SIG-M5 (cell line): ENCODE data around the gene WDR41.

Experiments used
- DNase-seq: peaks from one replicate; lab custom pipeline; 2025; lab: John Stamatoyannopoulos, UW

The WDR41 gene

DNA sequence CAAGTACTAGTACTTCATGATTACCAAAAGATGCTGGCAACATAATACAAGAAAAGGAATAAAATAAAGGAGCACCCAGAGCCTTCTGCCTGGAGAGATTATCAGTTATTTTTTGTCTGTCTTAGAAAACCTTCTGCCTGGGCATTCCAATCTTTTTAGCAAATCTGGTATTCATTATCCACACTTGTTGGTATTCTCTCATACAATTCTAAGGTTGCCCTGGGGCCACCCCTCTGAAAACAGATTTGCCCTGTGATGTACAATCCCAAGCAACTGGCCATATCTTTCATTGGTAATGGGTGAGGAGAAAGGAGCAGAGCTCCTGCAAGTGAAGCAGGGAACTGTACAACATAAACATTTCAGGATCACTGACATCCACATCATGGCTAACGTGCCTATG, 47.8 kb downstream of the WDR41 start:
- no peak for DNase-seq

DNA sequence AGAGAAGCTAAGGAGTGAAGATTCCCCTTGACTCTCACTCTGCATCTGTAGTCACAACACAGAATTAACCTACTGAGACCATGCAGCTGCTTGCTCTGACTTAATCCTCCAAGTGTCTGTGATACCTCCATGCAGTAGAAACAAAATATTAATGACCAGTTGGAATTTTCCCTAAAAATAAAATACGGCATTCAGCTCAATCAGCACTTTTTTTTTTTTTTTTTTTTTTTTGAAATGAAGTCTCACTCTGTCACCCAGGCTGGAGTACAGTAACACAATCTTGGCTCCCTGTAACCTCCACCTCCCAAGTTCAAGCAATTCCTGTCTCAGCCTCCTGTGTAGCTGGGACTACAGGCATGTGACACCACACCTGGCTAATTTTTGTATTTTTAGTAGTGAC, 48.4 kb downstream of the WDR41 start:
- no peak for DNase-seq

DNA sequence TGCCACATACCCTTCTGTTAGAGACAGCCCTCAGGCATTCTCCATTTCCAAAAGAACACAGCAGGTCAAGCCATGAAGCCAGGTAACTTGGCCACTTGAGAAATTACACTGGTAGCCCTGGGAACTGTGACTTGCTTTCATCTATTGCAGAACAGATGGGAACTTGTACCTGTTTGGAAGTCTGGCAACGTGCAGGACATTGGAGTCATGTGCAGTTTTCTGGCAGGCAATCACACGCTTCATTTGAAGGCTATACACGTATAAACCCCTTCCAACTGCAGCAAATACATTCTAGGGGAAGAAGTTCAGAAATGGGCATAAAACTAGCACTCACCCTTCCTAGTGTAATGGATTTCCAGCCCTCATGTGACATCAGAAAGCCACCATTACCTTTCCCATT, 54.0 kb downstream of the WDR41 start:
- DNase-seq: no peak

- DNase-seq: no peak
Observed at GRCh38 chr5:77437194-77437593, 54.9 kb downstream of the WDR41 start.

GRCh38 chr5:77431719-77432118, 60.4 kb downstream of the WDR41 start:
- no peak for DNase-seq

DNA sequence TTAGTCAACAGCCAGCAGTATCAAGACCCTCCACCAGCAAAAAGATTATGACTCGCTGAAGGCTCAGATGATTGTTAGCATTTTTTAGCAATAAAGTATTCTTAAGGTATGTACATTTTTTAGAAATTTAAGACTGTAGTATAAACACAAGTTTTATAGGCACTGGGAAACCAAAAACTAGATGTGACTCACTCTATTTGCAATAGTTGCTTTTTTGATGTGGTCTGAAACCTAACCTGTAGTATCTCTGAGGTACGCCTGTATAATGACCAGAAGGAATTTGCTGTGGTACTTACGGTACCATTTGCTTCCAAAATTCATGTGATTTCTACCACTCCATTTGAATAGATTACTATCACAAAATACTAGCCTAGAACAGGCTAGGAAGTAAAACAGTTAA, 60.8 kb downstream of the WDR41 start:
- no peak for DNase-seq

DNA sequence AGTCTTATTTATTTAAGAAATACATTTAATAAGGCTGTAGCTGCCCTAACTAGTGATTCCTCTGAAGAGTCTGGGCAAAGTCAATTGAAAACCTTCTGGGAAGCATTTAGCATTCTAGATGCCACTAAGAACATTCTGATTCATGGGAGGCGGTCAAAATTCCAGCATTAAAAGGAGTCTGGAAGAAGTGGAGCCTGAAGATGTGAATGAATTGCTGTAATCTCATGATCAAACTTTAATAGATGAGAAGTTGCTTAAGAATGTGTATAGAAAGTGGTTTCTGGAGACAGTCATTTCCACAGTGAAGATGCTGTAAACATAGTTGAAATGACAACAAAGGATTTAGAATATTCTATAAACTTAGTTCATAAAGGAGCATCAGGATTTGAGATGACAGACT, 61.4 kb downstream of the WDR41 start:
- DNase-seq: no peak

DNA sequence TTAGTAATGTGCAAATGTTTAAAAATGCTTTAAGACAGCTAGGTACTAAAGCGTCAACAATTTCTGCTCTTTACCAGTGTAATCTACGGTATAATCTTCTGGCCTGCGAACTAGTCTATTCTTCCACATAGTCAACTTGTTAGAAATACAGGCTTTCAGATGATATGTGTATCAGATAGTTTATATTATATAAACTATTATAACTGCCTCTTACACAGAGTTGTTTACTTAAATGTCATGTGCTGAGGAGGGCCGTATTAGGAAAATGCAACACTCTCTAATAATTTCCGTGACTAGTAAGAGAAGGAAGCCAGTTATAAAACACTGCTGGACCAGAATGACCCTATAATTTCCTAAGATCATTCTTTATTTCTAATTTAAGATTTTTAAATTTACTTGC, 63.6 kb downstream of the WDR41 start:
- no peak for DNase-seq

- DNase-seq: no peak
Observed at GRCh38 chr5:77427998-77428397, 64.1 kb downstream of the WDR41 start.

- DNase-seq: no peak
Observed at GRCh38 chr5:77426670-77427069, 65.4 kb downstream of the WDR41 start.

DNA sequence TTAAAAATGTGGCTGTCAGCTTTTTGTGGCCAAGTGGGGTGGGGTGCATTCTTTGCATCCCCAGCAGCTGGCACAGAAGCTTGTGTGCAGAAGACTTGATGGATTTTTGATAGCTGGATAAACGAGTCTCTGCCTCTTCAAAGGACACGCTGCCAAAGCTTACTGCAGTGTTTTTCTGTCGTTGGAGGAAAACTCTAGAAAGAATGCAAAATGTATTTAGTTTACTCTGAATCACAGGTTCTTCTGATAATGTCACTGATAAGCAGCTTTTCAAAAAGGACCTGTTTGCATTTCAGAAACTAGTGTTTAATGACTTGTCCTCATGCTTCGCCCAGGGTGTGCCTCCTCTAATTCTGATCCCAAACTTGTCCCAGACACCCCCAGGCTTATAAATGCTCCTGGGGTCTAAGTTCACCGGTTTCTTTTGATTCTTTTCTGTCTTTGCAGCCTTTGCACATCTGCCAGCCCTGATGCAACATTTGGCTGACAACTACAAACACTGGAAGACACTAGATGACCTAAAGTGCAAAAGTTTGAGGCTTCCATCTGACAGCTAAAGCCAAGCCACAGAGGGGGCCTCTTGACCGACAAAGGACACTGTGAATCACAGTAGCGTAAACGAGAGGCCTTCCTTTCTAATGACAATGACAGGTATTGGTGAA, 66.0 kb downstream of the WDR41 start:
- no peak for DNase-seq

DNA sequence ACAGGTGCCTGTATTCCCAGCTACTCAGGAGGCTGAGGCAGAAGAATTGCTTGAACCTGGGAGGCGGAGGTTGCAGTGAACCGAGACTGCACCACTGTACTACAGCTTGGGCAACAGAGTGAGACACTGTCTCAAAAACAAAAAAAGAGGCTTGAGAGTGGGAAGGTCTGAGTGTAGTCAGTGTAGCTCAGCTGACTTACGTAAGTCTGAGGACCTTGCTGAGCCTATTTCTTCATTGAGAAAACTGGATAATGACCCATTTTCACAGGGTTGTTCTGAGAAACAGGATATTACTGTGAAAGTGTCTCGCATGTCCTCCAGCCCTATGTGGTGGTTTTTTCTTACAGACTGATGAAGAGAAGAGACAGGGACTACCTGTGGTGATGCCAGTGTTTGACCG, 66.7 kb downstream of the WDR41 start:
- no peak for DNase-seq

- no peak for DNase-seq
Observed at GRCh38 chr5:77424921-77425320, 67.2 kb downstream of the WDR41 start.

DNA sequence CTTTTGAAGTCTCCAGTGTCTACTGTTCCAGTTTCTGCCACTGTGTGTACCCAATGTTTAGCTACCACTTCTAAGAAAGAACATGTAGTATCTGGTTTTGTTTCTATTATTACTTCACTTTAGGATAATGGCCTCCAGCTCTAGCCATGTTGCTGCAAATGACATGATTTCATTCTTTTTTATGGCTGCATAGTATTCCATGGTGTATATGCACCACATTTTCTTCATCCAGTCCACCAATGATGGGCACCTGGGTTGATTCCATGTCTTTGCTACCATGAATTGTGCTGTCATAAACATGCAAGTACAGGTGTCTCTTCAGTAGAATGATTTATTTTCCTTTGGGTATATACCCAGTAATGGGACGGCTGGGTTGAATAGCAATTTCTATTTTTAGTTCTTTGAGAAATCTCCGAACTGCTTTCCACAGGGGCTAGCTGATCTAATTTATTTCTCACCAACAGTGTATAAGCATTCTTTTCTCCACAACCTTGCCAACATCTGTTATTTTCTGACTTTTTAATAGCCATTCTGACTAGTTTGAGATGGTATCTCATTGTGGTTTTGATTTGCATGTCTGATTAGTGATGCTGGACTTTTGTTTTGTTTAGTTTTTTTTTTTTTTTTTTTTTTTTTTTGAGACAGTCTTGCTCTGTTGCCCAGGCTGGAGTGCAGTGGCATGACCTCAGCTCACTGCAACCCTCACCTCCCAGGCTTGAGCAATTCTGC, 68.9 kb downstream of the WDR41 start:
- DNase-seq: no peak

DNA sequence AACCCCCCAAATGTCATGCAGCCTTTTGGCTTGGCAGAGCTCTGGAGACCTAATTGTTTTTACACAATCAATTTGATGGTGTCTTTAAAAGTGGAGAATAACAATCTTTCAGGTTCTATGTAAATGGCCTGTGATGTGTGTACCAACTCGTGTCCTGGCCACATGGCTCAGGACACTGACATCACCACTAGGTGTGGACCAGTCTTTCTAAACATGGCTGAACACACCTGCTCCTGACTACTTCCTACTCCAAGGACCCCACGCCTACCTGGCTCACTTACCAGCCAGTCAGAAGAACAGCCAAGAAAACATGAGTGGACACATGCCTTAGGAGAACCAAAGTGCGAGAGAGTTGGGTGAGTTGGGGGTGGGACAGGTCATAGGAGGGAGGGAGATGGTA, 71.2 kb downstream of the WDR41 start:
- no peak for DNase-seq

- no peak for DNase-seq
Observed at GRCh38 chr5:77419644-77420582, 72.2 kb downstream of the WDR41 start.

GRCh38 chr5:77418601-77419581, 73.2 kb downstream of the WDR41 start:
- no peak for DNase-seq

GRCh38 chr5:77418162-77418561, 74.0 kb downstream of the WDR41 start:
- no peak for DNase-seq

- DNase-seq: no peak
Observed at GRCh38 chr5:77413049-77413448, 79.1 kb downstream of the WDR41 start.

- DNase-seq: no peak
Observed at GRCh38 chr5:77409870-77410621, 82.1 kb downstream of the WDR41 start.

DNA sequence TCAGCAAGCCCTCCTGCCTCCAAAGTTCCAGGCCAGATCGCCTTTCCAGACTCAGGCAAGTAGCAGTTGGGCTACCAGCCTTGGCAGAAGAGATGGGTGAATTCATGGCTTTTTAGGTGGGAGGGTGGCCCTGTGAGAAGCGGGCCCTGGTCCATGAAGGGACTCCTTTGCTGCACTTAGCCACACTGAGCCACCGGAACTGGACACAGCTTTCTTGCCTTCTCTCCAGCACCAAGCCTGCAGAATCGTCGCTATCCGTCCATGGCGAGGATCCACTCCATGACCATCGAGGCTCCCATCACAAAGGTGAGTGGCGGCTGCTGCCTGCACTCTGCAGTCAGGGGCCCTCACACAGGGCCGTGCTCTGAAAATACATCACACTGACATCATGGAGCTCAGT, 85.0 kb downstream of the WDR41 start:
- DNase-seq: no peak
